HG02610 (cell line): ENCODE results near the gene LRRC63.
"Not testable (repeated sequence)": the region's sequence is repeated elsewhere in the genome, so short reads cannot be mapped to it uniquely, and the experiment has no call there.

ENCODE experiments used
- ATAC-seq: cut with Tn5 transposase; IDR thresholded peaks from one replicate; pipeline ENCODE4 v1.9.1; 2021; ENCODE audit warnings: mild to moderate bottlenecking, moderate library complexity; ENCODE audit not compliant: unreplicated experiment

The LRRC63 gene

GRCh38 chr13:46181840-46182490 lies 29.8 kb upstream of the LRRC63 start, which contains the start of gene LCP1:
Gene LCP1 (minus strand): TSS chr13:46182177. CDS start chr13:46159662, 22,515 bp downstream.
- peak; percentile 72 for ATAC-seq

- peak; percentile 17 for ATAC-seq
Measured at GRCh38 chr13:46182491-46182877, 29.2 kb upstream of the LRRC63 start.

- peak; percentile 21 for ATAC-seq
Measured at GRCh38 chr13:46183018-46183946, 28.4 kb upstream of the LRRC63 start.

- peak; percentile 37 for ATAC-seq
Measured at GRCh38 chr13:46184277-46184699, 27.4 kb upstream of the LRRC63 start.

- ATAC-seq = no peak
Measured at GRCh38 chr13:46185634-46186033, 26.1 kb upstream of the LRRC63 start.

- no peak for ATAC-seq
Measured at GRCh38 chr13:46192412-46192811, 19.3 kb upstream of the LRRC63 start.

GRCh38 chr13:46195016-46195415 lies 16.7 kb upstream of the LRRC63 start:
- no peak for ATAC-seq

- no peak for ATAC-seq
Measured at GRCh38 chr13:46197299-46198048, 14.3 kb upstream of the LRRC63 start.

GRCh38 chr13:46198696-46199193 lies 13.0 kb upstream of the LRRC63 start:
- ATAC-seq = no peak

GRCh38 chr13:46202188-46202795 lies 9.4 kb upstream of the LRRC63 start:
- peak; percentile 38 for ATAC-seq

GRCh38 chr13:46202966-46203365 lies 8.8 kb upstream of the LRRC63 start:
- no peak for ATAC-seq

- no peak for ATAC-seq
Measured at GRCh38 chr13:46206143-46206542, 5.6 kb upstream of the LRRC63 start.

- ATAC-seq = no peak
Measured at GRCh38 chr13:46207828-46208227, 3.9 kb upstream of the LRRC63 start.

- no peak for ATAC-seq
Measured at GRCh38 chr13:46210362-46211083, 1.2 kb upstream of the LRRC63 start.

GRCh38 chr13:46211116-46211482 lies 629 bp upstream of the LRRC63 start:
- ATAC-seq = peak; percentile 33

GRCh38 chr13:46213242-46213641 lies 1.5 kb downstream of the LRRC63 start:
- no peak for ATAC-seq

GRCh38 chr13:46214741-46215140 lies 3.0 kb downstream of the LRRC63 start:
- ATAC-seq = not testable (repeated sequence)

GRCh38 chr13:46220234-46220633 lies 8.5 kb downstream of the LRRC63 start:
- ATAC-seq = not testable (repeated sequence)

GRCh38 chr13:46229251-46229650 lies 17.5 kb downstream of the LRRC63 start:
- ATAC-seq = no peak

- no peak for ATAC-seq
Measured at GRCh38 chr13:46232281-46232680, 20.6 kb downstream of the LRRC63 start.
